Cardiac fibroblast (primary cell): ENCODE results near the gene USP36.

ENCODE experiments used
- DNase-seq, 2 donors: peaks; one replicate each; pipeline versions ENCODE4 v3.0.0 to v3.0.0-alpha.2; 2010; ENCODE audit warnings: low read depth in 2 of 2
- H3K4me3 ChIP-seq, 2 donors: replicated peaks in 1 of 2; 1 replicate in 1 of 2; 2 replicates in 1 of 2; pipeline ENCODE4 v1.5.1; 2011; ENCODE audit warnings: low read depth in 2 of 2, low read length in 2 of 2, mild to moderate bottlenecking in 2 of 2, moderate library complexity in 1 of 2
- CTCF ChIP-seq: IDR thresholded peaks from one replicate; pipeline ENCODE4 v1.5.1; 2011; ENCODE audit warnings: low read depth, mild to moderate bottlenecking, low read length, inconsistent platforms

Gene USP36

GRCh38 chr17:78748730-78749317, 91.8 kb downstream of the USP36 start:
- DNase-seq: peak; percentile 58 to 70
- no peak for TF ChIP-seq CTCF
- no peak overlapping the region for H3K4me3 ChIP-seq

GRCh38 chr17:78748048-78748729, 92.4 kb downstream of the USP36 start:
- no peak for DNase-seq
- no peak overlapping the region for H3K4me3 ChIP-seq

GRCh38 chr17:78747488-78747887, 93.1 kb downstream of the USP36 start:
- no peak overlapping the region for H3K4me3 ChIP-seq
- TF ChIP-seq CTCF: no peak
- DNase-seq: peak in 1 of 2 donors; percentile 23

More at GRCh38 chr17:78748048-78748729, 92.4 kb downstream of the USP36 start:
- TF ChIP-seq CTCF: no peak

GRCh38 chr17:78746949-78747269, 93.7 kb downstream of the USP36 start:
- DNase-seq: no peak
- H3K4me3 ChIP-seq: no peak overlapping the region
- TF ChIP-seq CTCF: no peak

- no peak overlapping the region for H3K4me3 ChIP-seq
- TF ChIP-seq CTCF: no peak
- DNase-seq: no peak
Measured at GRCh38 chr17:78746263-78746948, 94.2 kb downstream of the USP36 start.
